H1 (cell line): Measurements from ENCODE around the gene TMEM170A. TPM values are rescaled to one million over a fixed set of nuclear protein-coding genes. Genes with fewer than 3 reads are reported as not detected.

Experiments used
- CTCF ChIA-PET: fragments of 300-600 bp; sonication (Branson Sonifier 250); formaldehyde crosslinking; loops from one replicate; lab custom pipeline; 2021; ENCODE audit not compliant: partially characterized antibody; lab: Charles Lee
- POLR2A ChIA-PET: fragments of 300-600 bp; sonication (Branson Sonifier 250); formaldehyde crosslinking; loops from one replicate; lab custom pipeline; 2021; ENCODE audit warnings: inconsistent platforms; ENCODE audit not compliant: partially characterized antibody; lab: Charles Lee
- DNase-seq, 2 experiments: peaks; one replicate each; pipeline versions ENCODE4 v3.0.0 to v3.0.0-alpha.2; 2010 to 2022; ENCODE audit warnings: low spot score in 2 of 2, low read depth in 1 of 2, mixed read lengths in 1 of 2
- FAIRE-seq: peaks from 2 replicates; lab custom pipeline; 2011; peaks lifted over from hg19 to GRCh38; lab: Jason Lieb, UNC
- H2AFZ ChIP-seq: 2 replicates; pipeline ENCODE4 v1.8.1; 2012; ENCODE audit warnings: low read length, inconsistent platforms
- H2AK5ac ChIP-seq: 2 replicates; pipeline ENCODE4 v1.6.1; 2013; ENCODE audit warnings: low read depth, low read length
- H2BK120ac ChIP-seq: replicated peaks from 2 replicates; pipeline ENCODE3; 2013; ENCODE audit warnings: low read depth, low read length, inconsistent platforms
- H2BK12ac ChIP-seq: 2 replicates; pipeline ENCODE4 v1.6.1; 2013; ENCODE audit warnings: low read depth, low read length
- H2BK15ac ChIP-seq: 2 replicates; pipeline ENCODE4 v1.6.1; 2013; ENCODE audit warnings: low read length
- H2BK20ac ChIP-seq: 2 replicates; pipeline ENCODE4 v1.6.1; 2013; ENCODE audit warnings: low read length
- H2BK5ac ChIP-seq: 2 replicates; pipeline ENCODE4 v1.6.1; 2013; ENCODE audit warnings: low read depth, low read length
- H3K14ac ChIP-seq: 2 replicates; pipeline ENCODE4 v1.6.1; 2013; ENCODE audit warnings: inconsistent platforms; ENCODE audit not compliant: insufficient read length
- H3K18ac ChIP-seq: 2 replicates; pipeline ENCODE4 v1.6.1; 2013; ENCODE audit warnings: low read length; ENCODE audit errors: extremely low read depth
- H3K23ac ChIP-seq: 2 replicates; pipeline ENCODE4 v1.6.1; 2013; ENCODE audit warnings: inconsistent platforms; ENCODE audit not compliant: insufficient read length
- H3K23me2 ChIP-seq: 2 replicates; pipeline ENCODE4 v1.6.1; 2013; ENCODE audit warnings: low read depth, low read length
- H3K27ac ChIP-seq: 2 replicates; pipeline ENCODE4 v1.6.1; 2011; ENCODE audit warnings: low read depth, low read length, inconsistent platforms
- H3K27me3 ChIP-seq, 4 experiments: replicated peaks in 1 of 4; 1 replicate in 1 of 4; 2 replicates in 3 of 4; pipeline versions ENCODE4 v1.6.1 to v1.8.1; 2011 to 2013; ENCODE audit warnings: low read length in 3 of 4, mild to moderate bottlenecking in 3 of 4, inconsistent platforms in 2 of 4, mixed read lengths in 2 of 4, moderate library complexity in 1 of 4; ENCODE audit not compliant: control insufficient read depth in 3 of 4, insufficient read depth in 3 of 4; ENCODE audit errors: extremely low read depth in 1 of 4
- H3K36me3 ChIP-seq, 4 experiments: 2 replicates each; pipeline versions ENCODE4 v1.6.1 to v1.8.1; 2011 to 2013; ENCODE audit warnings: mild to moderate bottlenecking in 4 of 4, low read length in 3 of 4, moderate library complexity in 2 of 4, control low read depth in 1 of 4, inconsistent platforms in 1 of 4; ENCODE audit not compliant: insufficient read depth in 4 of 4, control insufficient read depth in 2 of 4
- H3K4ac ChIP-seq: replicated peaks from 2 replicates; pipeline ENCODE3; 2013; ENCODE audit warnings: low read length, low read depth, mixed read lengths, inconsistent platforms; ENCODE audit not compliant: insufficient read length
- H3K4me1 ChIP-seq, 4 experiments: replicated peaks in 1 of 4; 1 replicate in 1 of 4; 2 replicates in 3 of 4; pipeline versions ENCODE4 v1.6.1 to v1.8.1; 2011 to 2013; ENCODE audit warnings: low read length in 3 of 4, inconsistent platforms in 2 of 4, mixed read lengths in 1 of 4; ENCODE audit not compliant: insufficient read depth in 4 of 4, control insufficient read depth in 3 of 4
- H3K4me2 ChIP-seq, 2 experiments: 2 replicates each; pipeline versions ENCODE4 v1.6.1 to v1.8.1; 2011 to 2013; ENCODE audit warnings: low read depth in 2 of 2, low read length in 2 of 2, control low read depth in 1 of 2, inconsistent platforms in 1 of 2, mild to moderate bottlenecking in 1 of 2; ENCODE audit not compliant: insufficient read depth in 1 of 2
- H3K4me3 ChIP-seq, 4 experiments: fragments of 200-600, 300-600 bp in 1 of 4; sonication (generic), shearing (Covaris generic), sonication (Bioruptor Twin) in 1 of 4; 2 replicates each; pipeline versions ENCODE4 v1.5.1 to v1.8.1; 2011 to 2016; ENCODE audit warnings: low read length in 4 of 4, low read depth in 3 of 4, control low read depth in 2 of 4, inconsistent platforms in 2 of 4, mild to moderate bottlenecking in 2 of 4, mixed read lengths in 1 of 4, moderate library complexity in 1 of 4; ENCODE audit not compliant: insufficient read depth in 2 of 4; ENCODE audit errors: extremely low read depth in 1 of 4
- H3K56ac ChIP-seq: replicated peaks from 2 replicates; pipeline ENCODE3; 2013; ENCODE audit warnings: low read depth, mild to moderate bottlenecking, mixed read lengths, low read length, inconsistent platforms; ENCODE audit not compliant: insufficient read length
- H3K79me1 ChIP-seq: 2 replicates; pipeline ENCODE4 v1.6.1; 2013; ENCODE audit warnings: low read depth, low read length, control low read depth
- H3K79me2 ChIP-seq, 2 experiments: 2 replicates each; pipeline versions ENCODE4 v1.6.1 to v1.8.1; 2012 to 2013; ENCODE audit warnings: low read length in 2 of 2, mild to moderate bottlenecking in 2 of 2, inconsistent platforms in 1 of 2; ENCODE audit not compliant: insufficient read depth in 2 of 2, control insufficient read depth in 1 of 2
- H3K9ac ChIP-seq, 4 experiments: replicated peaks in 1 of 4; 1 replicate in 1 of 4; 2 replicates in 3 of 4; pipeline versions ENCODE4 v1.6.1 to v1.8.1; 2011 to 2013; ENCODE audit warnings: low read depth in 3 of 4, low read length in 3 of 4, control low read depth in 2 of 4, mild to moderate bottlenecking in 2 of 4, moderate library complexity in 2 of 4, inconsistent platforms in 1 of 4; ENCODE audit errors: extremely low read depth in 1 of 4
- H3K9me3 ChIP-seq, 2 experiments: 2 replicates each; pipeline versions ENCODE4 v1.6.1 to v1.8.1; 2012 to 2013; ENCODE audit warnings: mild to moderate bottlenecking in 2 of 2, moderate library complexity in 2 of 2, control low read depth in 1 of 2, inconsistent platforms in 1 of 2, low read depth in 1 of 2, low read length in 1 of 2, mixed read lengths in 1 of 2; ENCODE audit not compliant: insufficient read depth in 2 of 2
- H4K20me1 ChIP-seq, 2 experiments: replicated peaks in 1 of 2; 2 replicates each; pipeline versions ENCODE3 to v1.8.1; 2011 to 2013; ENCODE audit warnings: inconsistent platforms in 2 of 2, low read length in 2 of 2, mild to moderate bottlenecking in 1 of 2; ENCODE audit not compliant: insufficient read depth in 2 of 2, control insufficient read depth in 1 of 2
- H4K5ac ChIP-seq: 2 replicates; pipeline ENCODE4 v1.6.1; 2013; ENCODE audit warnings: low read length, low read depth, mixed read lengths, inconsistent platforms; ENCODE audit not compliant: insufficient read length
- H4K8ac ChIP-seq: 2 replicates; pipeline ENCODE4 v1.8.0; 2013; ENCODE audit warnings: mild to moderate bottlenecking, moderate library complexity, low read length, inconsistent platforms; ENCODE audit not compliant: insufficient read depth; ENCODE audit errors: extremely low read depth
- H4K91ac ChIP-seq: replicated peaks from 2 replicates; pipeline ENCODE3; 2013; ENCODE audit warnings: low read length, mixed read lengths, inconsistent platforms; ENCODE audit not compliant: insufficient read length
- BCL11A ChIP-seq, 2 experiments: IDR thresholded peaks; one replicate each; pipeline ENCODE4 v1.6.1; 2011; ENCODE audit warnings: low read depth in 2 of 2, low read length in 2 of 2, mild to moderate bottlenecking in 2 of 2
- CHD2 ChIP-seq: IDR thresholded peaks from 2 replicates; pipeline ENCODE4 v1.6.1; 2012; ENCODE audit warnings: low read length, improper control_type of control experiment
- PHF8 ChIP-seq: fragments of 200-600 bp; sonication (generic); conservative IDR thresholded peaks from 2 replicates; pipeline ENCODE4 v1.7.1; 2012; ENCODE audit warnings: low read depth, mild to moderate bottlenecking, inconsistent platforms, low read length, moderate library complexity
- RBBP5 ChIP-seq: IDR thresholded peaks from 2 replicates; pipeline ENCODE4 v1.7.1; 2012; ENCODE audit warnings: low read depth, mild to moderate bottlenecking, inconsistent platforms, low read length, moderate library complexity, borderline replicate concordance
- WGBS, 2 experiments: shearing (Covaris generic) in 1 of 2; methylation state at CpG; one replicate each; pipeline versions ENCODE4 v1.1.6 to v1.1.7; 2013 to 2015; ENCODE audit warnings: low lambda C conversion rate in 2 of 2, mixed read lengths in 2 of 2, inconsistent platforms in 1 of 2, low coverage in 1 of 2, missing lambda C conversion rate in 1 of 2; ENCODE audit not compliant: insufficient replicate concordance in 2 of 2, insufficient coverage in 1 of 2, insufficient read length in 1 of 2; ENCODE audit errors: extremely low coverage in 1 of 2, missing lambda C conversion rate in 1 of 2; 5-methylcytosine and 5-hydroxymethylcytosine counted together
- polyA plus RNA-seq, 7 experiments: library from polyadenylated mRNA; depleted of rRNA in 3 of 7; stranded (reverse) in 5 of 7; unstranded in 2 of 7; fragments of >200 nt in 5 of 7; fragments of 200-250 nt in 2 of 7; gene quantifications; 1 replicate in 5 of 7; 2 replicates in 1 of 7; 4 replicates in 1 of 7; pipeline versions ENCODE4 v1.2.1 to v1.2.3, GENCODE V29; 2011 to 2013; ENCODE audit warnings: missing spikeins in 2 of 7, mixed read lengths in 2 of 7
- total RNA-seq: library from RNA; stranded (reverse); fragmentation: NEBNext Ultra II Directional; extraction: Animal tissue kit (Norgen Biotek cat#: 25700); gene quantifications from 2 replicates; pipeline ENCODE4 v1.2.1, GENCODE V29; 2021

Gene TMEM170A
- total and polyA plus RNA-seq, 2 of the 8 experiments (the other 6 are each of a cell fraction or from before 2014, with no cell fraction given) = 22.9 to 56.6 TPM

GRCh38 chr16:75456971-75457370 lies 7.5 kb downstream of the TMEM170A start:
- H3K4me2 ChIP-seq = no peak overlapping the region
- no peak for TF ChIP-seq BCL11A (IDR thresholded peaks at IDR 0.05; ENCODE audit: low read depth in 2 of 2, low read length in 2 of 2)
- no peak for TF ChIP-seq RBBP5
- TF ChIP-seq CHD2 = no peak
- TF ChIP-seq PHF8 = no peak
- H2BK5ac ChIP-seq = no peak overlapping the region
- H3K14ac ChIP-seq = no peak overlapping the region
- H3K23ac ChIP-seq = no peak overlapping the region
- H2AK5ac ChIP-seq = no peak overlapping the region
- H3K79me2 ChIP-seq = peaks cover 12 to 92% of the 10 kb centered on the region in 2 experiments
- no peaks in the 10 kb centered on the region for H3K27me3 ChIP-seq
- no peak overlapping the region for H4K91ac ChIP-seq
- no peak overlapping the region for H3K9ac ChIP-seq
- 76% methylated on average over 1 of the region's 1 CpG; no CpG with 5 or more reads in 1 of the 2 experiments for WGBS, 2 experiments
- H3K18ac ChIP-seq = no peak overlapping the region
- H3K79me1 ChIP-seq = peaks cover 13% of the 10 kb centered on the region
- H2BK12ac ChIP-seq = 0 out of 2 replicates have a peak overlapping the region, but pooled peaks have one; percentile 12
- POLR2A ChIA-PET = interaction anchor here (0.9 to 3.7 kb wide), 3 partner anchors 12 to 38 kb away, joined by 3 to 21 read pairs (median 9); partner anchors contain the start of gene CFDP1
- H4K20me1 ChIP-seq = peaks cover 7 to 26% of the 10 kb centered on the region in 2 experiments
- no peaks in the 10 kb centered on the region for H3K23me2 ChIP-seq
- H3K4me1 ChIP-seq = peaks cover 3 to 6% (median 4%) of the 10 kb centered on the region in 4 experiments; a peak in 6 of 7 replicates
- no peak overlapping the region for H3K27ac ChIP-seq
- H2AFZ ChIP-seq = no peak overlapping the region
- H2BK120ac ChIP-seq = no peak overlapping the region
- no peak overlapping the region for H4K8ac ChIP-seq
- H2BK15ac ChIP-seq = no peak overlapping the region
- H3K56ac ChIP-seq = no peak overlapping the region
- FAIRE-seq = no peak
- no peak overlapping the region for H3K4me3 ChIP-seq
- H3K36me3 ChIP-seq = no peaks in the 10 kb centered on the region
- H4K5ac ChIP-seq = no peak overlapping the region
- no peaks in the 10 kb centered on the region for H3K9me3 ChIP-seq
- no peak overlapping the region for H2BK20ac ChIP-seq
- CTCF ChIA-PET = interaction anchor here (0.6 to 2.4 kb wide), 8 partner anchors 8 to 1927 kb away, joined by 3 to 16 read pairs (median 4); partner anchors contain the start of gene TMEM170A
- H3K4ac ChIP-seq = no peak overlapping the region
- no peak for DNase-seq
